ENCODE measurements around the gene PIH1D1. TPM values are rescaled to one million over a fixed set of nuclear protein-coding genes. Genes with fewer than 3 reads are reported as not detected.

Gene PIH1D1
- total and polyA plus RNA-seq, 2 of the 13 experiments (the other 11 are each of a cell fraction or from before 2014, with no cell fraction given): 110 to 137 TPM

GRCh38 chr19:49473868-49474541 lies 22.4 kb upstream of the PIH1D1 start, which contains the start of gene FLT3LG (continued):
- TF ChIP-seq, protein P1, sequence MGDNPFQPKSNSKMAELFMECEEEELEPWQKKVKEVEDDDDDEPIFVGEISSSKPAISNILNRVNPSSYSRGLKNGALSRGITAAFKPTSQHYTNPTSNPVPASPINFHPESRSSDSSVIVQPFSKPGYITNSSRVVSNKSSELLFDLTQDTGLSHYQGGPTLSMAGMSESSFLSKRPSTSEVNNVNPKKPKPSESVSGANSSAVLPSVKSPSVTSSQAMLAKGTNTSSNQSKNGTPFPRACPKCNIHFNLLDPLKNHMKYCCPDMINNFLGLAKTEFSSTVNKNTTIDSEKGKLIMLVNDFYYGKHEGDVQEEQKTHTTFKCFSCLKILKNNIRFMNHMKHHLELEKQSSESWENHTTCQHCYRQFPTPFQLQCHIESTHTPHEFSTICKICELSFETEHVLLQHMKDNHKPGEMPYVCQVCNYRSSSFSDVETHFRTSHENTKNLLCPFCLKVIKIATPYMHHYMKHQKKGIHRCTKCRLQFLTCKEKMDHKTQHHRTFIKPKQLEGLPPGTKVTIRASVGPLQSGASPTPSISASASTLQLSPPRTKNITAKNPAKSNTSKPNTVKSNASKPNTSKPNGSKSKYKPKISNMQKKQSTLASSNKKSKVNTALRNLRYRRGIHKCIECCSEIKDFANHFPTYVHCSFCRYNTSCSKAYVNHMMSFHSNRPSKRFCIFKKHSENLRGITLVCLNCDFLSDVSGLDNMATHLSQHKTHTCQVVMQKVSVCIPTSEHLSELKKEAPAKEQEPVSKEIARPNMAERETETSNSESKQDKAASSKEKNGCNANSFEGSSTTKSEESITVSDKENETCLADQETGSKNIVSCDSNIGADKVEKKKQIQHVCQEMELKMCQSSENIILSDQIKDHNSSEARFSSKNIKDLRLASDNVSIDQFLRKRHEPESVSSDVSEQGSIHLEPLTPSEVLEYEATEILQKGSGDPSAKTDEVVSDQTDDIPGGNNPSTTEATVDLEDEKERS (CRISPR knock-in tag; IDR thresholded peaks at IDR 0.05): no peak
- peak; percentile 70 for TF ChIP-seq RAD21 (CRISPR knock-in tag; IDR thresholded peaks at IDR 0.05)
- TF ChIP-seq SOX6 (IDR thresholded peaks at IDR 0.05): no peak
- TF ChIP-seq SOX6 (CRISPR knock-in tag; IDR thresholded peaks at IDR 0.05): no peak
- no peak for TF ChIP-seq ZNF124 (CRISPR knock-in tag; IDR thresholded peaks at IDR 0.05)
- TF ChIP-seq GATA4 (IDR thresholded peaks at IDR 0.05; ENCODE audit: borderline replicate concordance, low read depth): no peak
- no peak for TF ChIP-seq ZNF773 (CRISPR knock-in tag; IDR thresholded peaks at IDR 0.05; ENCODE audit: borderline replicate concordance)
- TF ChIP-seq ZFP62 (CRISPR knock-in tag; IDR thresholded peaks at IDR 0.05): no peak
- no peak for TF ChIP-seq MAF1 (CRISPR knock-in tag; IDR thresholded peaks at IDR 0.05; ENCODE audit: borderline replicate concordance)
- TF ChIP-seq SP4 (CRISPR knock-in tag; IDR thresholded peaks at IDR 0.05): no peak
- TF ChIP-seq IKZF5 (CRISPR knock-in tag; IDR thresholded peaks at IDR 0.05): peak; percentile 39
- no peak for TF ChIP-seq REXO4 (CRISPR knock-in tag; IDR thresholded peaks at IDR 0.05; ENCODE audit: borderline replicate concordance)
- TF ChIP-seq CBX2 (IDR thresholded peaks at IDR 0.05; ENCODE audit: low read depth, low read length): no peak
- no peak for TF ChIP-seq CBX2 (CRISPR knock-in tag; IDR thresholded peaks at IDR 0.05; ENCODE audit: low read depth)
- TF ChIP-seq ZNF619 (CRISPR knock-in tag; IDR thresholded peaks at IDR 0.05): 0 out of 2 replicates have a peak, but pooled peaks have one; percentile 27
- no peak for TF ChIP-seq ZBTB8A (CRISPR knock-in tag; IDR thresholded peaks at IDR 0.05; ENCODE audit: borderline replicate concordance, low read depth)
- no peak; the same call in 1 of the 2 replicates for TF ChIP-seq ZNF782 (CRISPR knock-in tag; IDR thresholded peaks at IDR 0.05; ENCODE audit: borderline replicate concordance)
- TF ChIP-seq, protein P2, sequence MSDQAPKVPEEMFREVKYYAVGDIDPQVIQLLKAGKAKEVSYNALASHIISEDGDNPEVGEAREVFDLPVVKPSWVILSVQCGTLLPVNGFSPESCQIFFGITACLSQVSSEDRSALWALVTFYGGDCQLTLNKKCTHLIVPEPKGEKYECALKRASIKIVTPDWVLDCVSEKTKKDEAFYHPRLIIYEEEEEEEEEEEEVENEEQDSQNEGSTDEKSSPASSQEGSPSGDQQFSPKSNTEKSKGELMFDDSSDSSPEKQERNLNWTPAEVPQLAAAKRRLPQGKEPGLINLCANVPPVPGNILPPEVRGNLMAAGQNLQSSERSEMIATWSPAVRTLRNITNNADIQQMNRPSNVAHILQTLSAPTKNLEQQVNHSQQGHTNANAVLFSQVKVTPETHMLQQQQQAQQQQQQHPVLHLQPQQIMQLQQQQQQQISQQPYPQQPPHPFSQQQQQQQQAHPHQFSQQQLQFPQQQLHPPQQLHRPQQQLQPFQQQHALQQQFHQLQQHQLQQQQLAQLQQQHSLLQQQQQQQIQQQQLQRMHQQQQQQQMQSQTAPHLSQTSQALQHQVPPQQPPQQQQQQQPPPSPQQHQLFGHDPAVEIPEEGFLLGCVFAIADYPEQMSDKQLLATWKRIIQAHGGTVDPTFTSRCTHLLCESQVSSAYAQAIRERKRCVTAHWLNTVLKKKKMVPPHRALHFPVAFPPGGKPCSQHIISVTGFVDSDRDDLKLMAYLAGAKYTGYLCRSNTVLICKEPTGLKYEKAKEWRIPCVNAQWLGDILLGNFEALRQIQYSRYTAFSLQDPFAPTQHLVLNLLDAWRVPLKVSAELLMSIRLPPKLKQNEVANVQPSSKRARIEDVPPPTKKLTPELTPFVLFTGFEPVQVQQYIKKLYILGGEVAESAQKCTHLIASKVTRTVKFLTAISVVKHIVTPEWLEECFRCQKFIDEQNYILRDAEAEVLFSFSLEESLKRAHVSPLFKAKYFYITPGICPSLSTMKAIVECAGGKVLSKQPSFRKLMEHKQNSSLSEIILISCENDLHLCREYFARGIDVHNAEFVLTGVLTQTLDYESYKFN (CRISPR knock-in tag; conservative IDR thresholded peaks at IDR 0.05): 0 out of 2 replicates have a peak, but pooled peaks have one; percentile 31
- TF ChIP-seq GRHL1 (CRISPR knock-in tag; conservative IDR thresholded peaks at IDR 0.05): no peak
- TF ChIP-seq SRSF9 (IDR thresholded peaks at IDR 0.05; ENCODE audit: borderline replicate concordance, insufficient read depth, low read depth, low read length, poor library complexity, severe bottlenecking): no peak
